GM20000 (cell line): ENCODE data around the gene B4GAT1.

Source experiments
- DNase-seq: peaks from one replicate; pipeline ENCODE4 v3.0.0; 2012; ENCODE audit warnings: low spot score
- CTCF ChIP-seq: IDR thresholded peaks from 2 replicates; pipeline ENCODE4 v1.5.1; 2012; ENCODE audit warnings: mild to moderate bottlenecking, control low read depth; ENCODE audit errors: extremely low read depth, missing control alignments

The B4GAT1 gene

GRCh38 chr11:66343176-66343575 lies 4.3 kb downstream of the B4GAT1 start:
- DNase-seq, result no peak
- TF ChIP-seq CTCF, result no peak

- no peak for TF ChIP-seq CTCF
- DNase-seq, result no peak
These were observed 5.8 kb downstream of the B4GAT1 start for GRCh38 chr11:66341502-66342126.

GRCh38 chr11:66340596-66341501 lies 6.6 kb downstream of the B4GAT1 start:
- DNase-seq, result no peak
- no peak for TF ChIP-seq CTCF

- DNase-seq, result no peak
- TF ChIP-seq CTCF, result no peak
These were observed 7.5 kb downstream of the B4GAT1 start for GRCh38 chr11:66339686-66340483.

- TF ChIP-seq CTCF, result no peak
- DNase-seq, result no peak
These were observed 8.2 kb downstream of the B4GAT1 start for GRCh38 chr11:66339162-66339675.

- no peak for DNase-seq
- no peak for TF ChIP-seq CTCF
These were observed 8.9 kb downstream of the B4GAT1 start for GRCh38 chr11:66338276-66339161.
